ENCODE measurements around the gene PABPN1.

PABPN1 gene

GRCh38 chr14:23359722-23360447, 38.6 kb downstream of the PABPN1 start:
- DNase-seq = no peak

GRCh38 chr14:23360496-23360895, 39.2 kb downstream of the PABPN1 start:
- no peak for DNase-seq

GRCh38 chr14:23361320-23361719, 40.1 kb downstream of the PABPN1 start:
- no peak for DNase-seq

- no peak for DNase-seq
Measured at GRCh38 chr14:23361763-23362162, 40.5 kb downstream of the PABPN1 start.

- DNase-seq = no peak
Measured at GRCh38 chr14:23362200-23362599, 40.9 kb downstream of the PABPN1 start.

- DNase-seq = peak; percentile 80
Measured at GRCh38 chr14:23364164-23365035, 43.1 kb downstream of the PABPN1 start.

GRCh38 chr14:23365036-23365731, 43.9 kb downstream of the PABPN1 start, which contains the start of gene EFS:
Gene EFS, minus strand, starts transcription at chr14:23365172. Its CDS starts 147 bp downstream, at chr14:23365025.
- DNase-seq = no peak

GRCh38 chr14:23365732-23366425, 44.6 kb downstream of the PABPN1 start:
- DNase-seq = peak; percentile 88

GRCh38 chr14:23366426-23366921, 45.2 kb downstream of the PABPN1 start:
- DNase-seq = peak; percentile 88

GRCh38 chr14:23370221-23370620, 49.0 kb downstream of the PABPN1 start:
- no peak for DNase-seq

- no peak for DNase-seq
Measured at GRCh38 chr14:23371865-23372264, 50.6 kb downstream of the PABPN1 start.

GRCh38 chr14:23372509-23372908, 51.3 kb downstream of the PABPN1 start, which contains the start of gene IL25:
Gene IL25, plus strand, starts transcription at chr14:23372809.
- no peak for DNase-seq

GRCh38 chr14:23373041-23373440, 51.8 kb downstream of the PABPN1 start:
- no peak for DNase-seq
